Activated T-cell treated with anti-CD3 and anti-CD28 coated beads for 24 hours (primary cell): ENCODE results near the gene CATSPER3.

Experiments
- DNase-seq: peaks from one replicate; pipeline ENCODE4 v3.0.0-alpha.2; 2020; ENCODE audit warnings: low read depth

The CATSPER3 gene

DNA sequence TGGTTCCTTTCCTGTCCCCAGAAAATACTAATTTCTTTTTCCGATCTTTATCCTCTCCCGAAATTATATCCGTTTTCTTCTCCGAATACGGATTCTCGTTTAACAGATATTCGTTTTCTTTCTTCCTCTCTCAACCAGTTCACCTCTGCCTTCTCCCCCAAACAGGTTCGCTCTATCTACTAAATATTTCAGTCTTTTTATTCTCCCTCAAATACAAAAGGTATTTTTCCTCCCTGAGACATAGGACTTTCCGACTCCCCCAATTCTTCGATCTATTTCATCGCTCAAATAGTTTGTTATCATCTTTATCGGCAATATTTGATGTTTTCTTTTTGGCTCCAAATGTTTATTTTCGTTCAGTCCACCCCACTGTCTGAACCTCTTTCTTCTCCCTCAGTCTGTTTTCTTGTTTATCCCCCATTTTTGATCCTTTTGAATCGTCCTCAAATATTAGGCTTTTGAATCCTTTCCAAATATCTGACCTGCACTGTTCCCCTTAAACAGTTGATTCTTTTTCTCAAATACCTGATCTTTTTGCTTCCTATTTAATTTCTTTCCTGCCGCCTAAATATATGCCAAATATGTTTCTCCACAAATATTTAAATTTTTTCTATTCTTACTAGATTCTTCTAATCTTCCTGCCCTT, 61.9 kb downstream of the CATSPER3 start:
- no peak for DNase-seq

DNA sequence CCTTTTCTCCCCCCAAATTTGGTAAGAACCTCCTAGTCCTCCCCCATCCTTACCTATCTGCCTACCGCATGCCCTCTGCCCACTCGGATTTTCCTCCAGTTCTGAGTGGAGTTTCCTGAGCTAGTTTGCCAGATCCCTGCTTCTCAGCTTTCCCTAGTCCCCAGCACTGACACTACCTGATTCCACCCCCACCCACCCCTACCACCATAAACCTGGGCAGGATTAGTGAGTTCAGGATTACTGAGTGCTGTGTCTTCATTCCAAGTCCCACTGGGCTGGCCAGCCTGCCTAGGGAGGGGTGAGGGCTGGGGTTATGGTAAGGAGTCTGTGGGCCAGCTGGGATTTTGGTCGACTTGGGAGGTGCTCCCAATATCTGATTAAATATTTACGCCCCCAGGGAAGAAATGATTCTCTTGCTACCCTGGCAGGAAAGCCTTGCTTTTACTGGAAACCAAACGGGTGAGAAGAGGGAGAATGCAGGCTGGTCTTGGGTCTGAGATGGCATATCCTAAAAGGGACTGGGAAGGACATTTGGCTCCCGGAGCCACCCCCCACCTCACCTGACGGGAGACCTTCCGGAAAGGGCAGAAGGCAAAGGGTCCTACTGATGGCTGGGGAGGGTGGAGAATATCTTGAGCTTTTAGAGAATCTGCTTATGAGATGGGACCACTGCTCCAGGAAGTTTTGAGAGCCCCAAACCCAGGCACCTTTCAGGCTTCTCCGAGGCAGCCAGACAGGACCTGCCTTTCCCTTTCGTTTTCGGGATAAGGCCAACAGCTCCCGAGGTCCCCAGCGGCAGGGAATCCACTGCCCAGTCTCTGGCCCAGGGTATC, 62.6 kb downstream of the CATSPER3 start:
- DNase-seq = no peak

DNA sequence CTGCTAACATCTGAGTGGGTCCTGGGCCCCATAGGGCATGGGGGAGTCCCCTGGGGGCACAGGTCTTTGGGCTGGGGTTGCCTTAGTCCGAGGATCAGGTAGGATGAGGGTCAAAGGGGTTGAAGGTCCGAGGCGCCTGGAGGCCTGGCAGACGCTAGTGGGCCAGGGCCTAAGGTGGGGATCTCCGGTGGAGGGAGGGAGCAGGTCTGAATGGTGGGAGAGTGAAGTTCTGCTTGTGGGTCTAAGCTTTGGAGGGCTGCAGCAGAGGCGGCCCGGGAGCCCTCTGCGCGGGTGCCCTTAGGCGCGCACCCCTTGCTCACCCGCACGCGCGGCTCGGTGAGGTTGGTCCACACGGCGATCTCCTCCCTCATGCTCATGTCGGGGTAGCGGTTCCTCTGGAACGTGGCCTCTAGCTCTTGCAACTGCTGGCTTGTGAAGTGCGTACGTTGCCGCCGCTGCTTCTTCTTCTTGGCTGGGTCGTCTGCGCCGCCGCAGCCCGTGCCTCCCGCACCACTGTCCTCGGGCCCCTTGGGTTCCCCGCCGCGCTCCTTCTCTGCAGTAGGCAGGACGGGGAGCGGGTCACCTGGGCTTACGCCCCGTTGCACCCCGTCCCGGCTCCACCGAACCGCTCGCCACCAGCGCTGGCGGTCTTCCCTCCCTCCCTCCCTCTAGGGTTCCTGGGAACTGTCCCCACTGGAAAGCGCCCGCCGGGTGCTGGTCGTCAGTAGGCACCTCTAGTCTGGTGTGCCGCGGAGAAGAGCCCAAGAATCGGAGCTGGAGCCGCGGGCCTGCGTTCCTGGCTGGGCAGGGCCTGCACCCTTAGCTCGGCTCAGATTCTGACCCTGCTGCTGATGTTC, 63.5 kb downstream of the CATSPER3 start:
- DNase-seq = no peak

DNA sequence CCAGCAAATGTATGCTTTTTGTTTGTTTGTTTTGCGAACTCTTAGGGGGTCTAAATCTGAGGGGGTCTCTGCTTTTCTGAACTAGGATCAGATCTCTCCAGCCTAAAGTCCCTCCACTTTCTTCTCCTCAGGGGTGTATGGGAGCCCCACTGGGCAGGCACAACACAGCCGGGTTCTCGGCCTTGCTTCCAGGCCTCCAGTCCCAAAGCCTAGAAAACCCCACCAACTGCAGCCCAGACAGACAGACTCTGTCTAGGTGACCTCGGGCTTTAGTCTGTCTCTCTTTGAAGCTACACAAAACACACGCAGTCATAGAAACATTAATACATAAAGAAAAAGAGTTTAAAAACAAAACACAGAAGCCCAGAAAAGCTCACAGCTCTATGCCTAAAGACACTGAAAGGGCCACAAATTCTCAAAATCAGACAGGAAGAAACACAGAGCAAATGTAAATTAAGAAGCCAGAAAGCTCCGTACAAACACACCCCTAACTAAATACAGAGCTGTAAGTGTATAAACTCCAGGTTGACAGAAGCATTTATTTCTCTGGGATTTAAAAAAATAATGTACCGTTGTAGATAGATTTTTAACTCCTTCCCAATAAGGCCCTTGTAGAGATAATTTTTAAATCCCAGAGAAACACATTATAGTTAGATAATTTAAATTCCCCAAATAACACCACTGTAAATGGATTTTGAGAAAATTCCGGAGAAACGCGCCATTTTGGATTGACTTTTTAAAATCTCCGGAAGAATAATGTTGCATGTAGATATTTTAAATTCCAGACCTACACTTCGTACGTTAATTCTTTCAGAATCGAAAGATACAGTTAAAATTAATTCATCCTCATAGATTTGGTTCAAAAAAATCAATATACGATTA, 64.3 kb downstream of the CATSPER3 start:
- DNase-seq = no peak

DNA sequence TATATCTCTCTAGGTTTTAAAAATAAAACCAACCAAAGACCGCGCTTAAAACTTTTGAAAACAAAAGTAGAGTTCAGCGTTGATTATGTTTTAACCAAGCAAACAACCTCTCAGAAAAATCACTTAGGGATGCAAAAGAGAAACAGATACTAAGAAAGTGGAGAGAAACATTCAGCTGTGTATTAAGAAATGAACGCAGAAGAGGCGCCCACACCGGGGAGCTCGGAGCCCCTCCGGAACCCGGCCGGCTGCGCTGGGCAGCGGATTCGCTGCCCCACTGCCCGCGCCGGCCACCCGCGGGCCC, 64.9 kb downstream of the CATSPER3 start:
- no peak for DNase-seq

DNA sequence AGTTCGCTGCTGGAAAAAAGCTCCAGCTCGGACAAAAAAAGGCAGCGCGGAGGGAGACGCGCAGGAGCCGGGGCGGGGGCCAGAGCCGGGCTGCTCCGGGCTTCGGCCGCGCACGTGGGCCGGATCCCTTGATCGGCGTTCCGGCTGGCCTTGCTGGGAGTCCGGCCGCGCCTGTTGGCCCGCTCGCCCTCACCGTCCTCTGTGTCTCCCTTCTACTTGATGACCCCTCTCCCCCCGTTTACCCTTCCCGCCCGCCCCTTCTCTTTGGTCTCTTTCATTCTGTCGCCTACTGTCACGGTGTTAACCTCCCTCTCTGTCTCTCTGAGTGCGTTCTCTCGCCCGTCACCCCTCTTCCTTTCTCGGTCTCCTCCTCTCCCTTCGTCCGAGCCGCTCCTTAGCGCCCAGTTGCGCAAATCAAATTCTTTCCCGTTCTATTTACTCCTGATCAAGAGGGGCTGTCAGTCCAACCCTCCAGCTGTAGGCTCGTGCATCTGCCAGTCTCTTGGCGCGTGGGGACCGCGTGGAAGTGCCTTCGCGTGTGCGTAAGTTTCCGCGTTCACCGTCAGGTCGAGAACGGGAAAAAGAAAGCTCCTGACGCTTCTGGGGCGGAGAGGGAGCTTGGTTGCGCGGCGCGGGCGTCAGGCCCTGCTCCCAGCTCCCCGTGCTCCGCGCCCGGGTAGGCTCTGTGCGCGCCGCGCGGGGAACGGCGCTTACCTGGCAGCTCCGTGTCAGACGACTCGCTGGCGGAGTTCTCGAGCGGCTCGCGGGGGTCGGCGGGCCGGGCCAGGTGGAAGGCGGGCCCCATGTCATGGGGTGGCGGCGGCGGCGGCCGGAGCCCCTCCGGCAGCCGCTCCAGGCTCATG, 65.5 kb downstream of the CATSPER3 start:
- no peak for DNase-seq

DNA sequence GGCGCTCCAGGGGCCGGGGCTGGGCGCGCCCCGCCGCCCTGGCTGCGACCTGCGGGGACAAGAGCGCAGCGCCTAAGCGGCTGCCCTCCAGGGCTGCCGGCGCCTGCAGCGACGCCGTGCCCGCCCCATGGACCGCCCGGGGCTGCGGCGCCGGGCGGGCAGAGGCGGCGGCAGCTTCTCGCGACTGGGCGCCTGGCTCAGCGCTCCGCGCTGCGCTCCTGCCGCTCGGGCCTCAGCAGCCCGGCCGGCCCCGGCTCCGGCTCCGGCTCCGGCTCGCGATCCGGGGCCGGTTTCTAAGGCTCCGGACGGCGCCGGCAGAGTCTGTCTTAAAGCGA, 66.2 kb downstream of the CATSPER3 start, which contains the start of gene PITX1:
Gene PITX1, minus strand, starts transcription at position 328 of the 335 bp plus-strand sequence. CDS start 347 bp downstream, outside the sequence.
- no peak for DNase-seq

DNA sequence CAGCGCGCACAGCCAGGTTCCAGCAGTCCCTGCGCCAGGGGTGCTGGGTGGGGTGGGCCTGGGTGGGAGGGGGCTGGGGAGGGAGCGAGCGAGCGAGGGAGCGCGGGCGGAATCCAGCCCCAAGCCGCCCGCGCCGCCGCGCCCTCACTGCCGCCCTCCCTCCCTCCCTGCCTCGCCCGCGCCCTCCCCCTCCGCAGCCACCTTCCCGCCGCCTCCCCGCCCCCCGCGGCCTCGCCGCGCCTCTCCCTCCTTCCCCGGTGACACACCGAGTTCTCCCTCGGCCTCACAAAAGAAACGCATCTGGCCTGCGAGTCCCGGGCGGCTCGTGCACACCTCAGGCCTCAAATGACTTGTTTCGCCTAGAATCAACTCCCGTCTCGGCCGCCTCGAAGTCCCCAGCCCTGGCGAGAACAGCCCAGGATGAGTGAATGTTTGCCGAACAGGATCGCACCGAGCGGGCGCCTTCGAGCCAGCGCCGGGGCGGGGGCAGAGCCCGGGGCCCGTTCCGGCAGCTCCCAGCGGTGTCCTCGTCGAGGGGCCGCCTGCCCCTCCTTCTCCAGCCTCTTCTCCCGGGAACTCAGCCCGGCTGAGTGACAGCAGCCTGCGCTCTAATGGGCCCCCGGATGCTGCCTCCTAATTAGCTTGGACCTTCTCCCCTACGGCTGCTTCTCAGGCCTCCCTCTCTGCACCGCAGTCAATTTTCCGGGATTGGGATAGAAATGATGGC, 66.7 kb downstream of the CATSPER3 start:
- DNase-seq = no peak

DNA sequence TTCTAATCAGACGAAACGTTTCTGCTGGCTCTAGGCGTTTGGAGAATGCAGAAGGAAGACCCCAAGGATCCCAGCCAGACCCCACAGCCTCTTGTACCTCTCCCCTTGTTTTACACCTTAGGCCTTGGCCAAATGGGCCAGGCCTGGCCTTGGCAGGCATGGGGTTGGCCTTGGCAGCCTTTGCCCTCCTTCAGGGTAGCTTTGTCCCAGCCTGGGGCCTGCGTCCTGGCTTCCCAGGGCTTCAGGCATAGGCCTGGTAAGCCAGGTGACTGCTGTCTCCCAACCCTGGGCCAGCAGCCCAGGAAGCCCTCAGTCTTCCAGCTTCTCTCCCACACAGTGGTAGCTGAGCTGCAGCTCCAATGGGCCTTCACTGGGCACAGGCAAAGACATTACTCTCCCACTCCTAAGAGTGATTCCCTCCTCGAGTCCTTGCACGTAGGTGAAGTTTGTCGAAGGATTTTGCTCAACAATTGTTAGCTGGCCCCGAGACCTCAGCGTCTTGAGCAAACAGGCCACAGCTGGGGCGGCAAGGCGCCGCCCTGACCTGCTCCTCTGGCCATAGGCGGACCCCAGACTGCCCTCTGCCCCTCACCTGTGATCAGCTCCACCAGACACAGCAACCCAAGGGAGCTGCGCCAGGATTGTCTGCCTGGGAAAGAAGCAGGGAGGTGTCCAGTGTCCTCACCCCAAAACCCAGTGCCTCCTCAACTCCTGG, 67.4 kb downstream of the CATSPER3 start:
- DNase-seq = no peak

DNA sequence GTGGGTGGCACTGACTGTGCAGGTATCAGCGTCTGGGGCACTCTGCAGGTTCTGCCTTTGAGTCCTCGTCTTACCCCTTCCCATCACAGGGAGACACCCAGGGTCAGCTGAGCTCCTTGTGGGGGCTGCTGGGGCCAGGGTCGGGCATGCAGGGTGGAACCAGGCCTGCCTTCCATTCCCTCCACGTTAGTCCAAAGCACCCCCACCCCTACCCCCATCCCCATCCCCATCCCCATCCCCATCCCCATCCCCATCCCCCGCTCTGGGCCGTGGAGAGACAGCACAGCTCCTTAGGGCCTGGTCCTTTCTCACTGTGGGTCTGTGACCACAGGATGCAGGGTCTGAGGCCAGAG, 67.9 kb downstream of the CATSPER3 start:
- no peak for DNase-seq

DNA sequence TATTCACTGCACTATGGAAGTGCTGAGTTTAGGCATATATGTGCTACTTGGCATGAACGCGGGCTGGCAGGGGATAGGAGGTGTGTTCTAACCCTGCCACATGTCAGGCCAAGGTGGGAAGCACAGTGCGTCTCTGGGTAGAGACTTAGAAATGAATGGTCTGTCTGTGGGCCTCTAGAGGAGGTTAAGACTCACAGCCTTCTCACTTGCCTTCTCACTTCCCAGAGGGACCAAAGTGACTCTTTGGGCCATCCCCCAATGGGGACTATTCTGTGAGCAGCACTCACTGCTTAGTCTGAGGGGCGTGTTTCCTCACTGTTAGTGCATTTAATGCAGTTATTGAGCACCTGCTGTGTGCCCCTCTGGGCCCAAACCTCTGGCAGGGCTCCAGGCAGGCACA, 68.7 kb downstream of the CATSPER3 start:
- DNase-seq = no peak

DNA sequence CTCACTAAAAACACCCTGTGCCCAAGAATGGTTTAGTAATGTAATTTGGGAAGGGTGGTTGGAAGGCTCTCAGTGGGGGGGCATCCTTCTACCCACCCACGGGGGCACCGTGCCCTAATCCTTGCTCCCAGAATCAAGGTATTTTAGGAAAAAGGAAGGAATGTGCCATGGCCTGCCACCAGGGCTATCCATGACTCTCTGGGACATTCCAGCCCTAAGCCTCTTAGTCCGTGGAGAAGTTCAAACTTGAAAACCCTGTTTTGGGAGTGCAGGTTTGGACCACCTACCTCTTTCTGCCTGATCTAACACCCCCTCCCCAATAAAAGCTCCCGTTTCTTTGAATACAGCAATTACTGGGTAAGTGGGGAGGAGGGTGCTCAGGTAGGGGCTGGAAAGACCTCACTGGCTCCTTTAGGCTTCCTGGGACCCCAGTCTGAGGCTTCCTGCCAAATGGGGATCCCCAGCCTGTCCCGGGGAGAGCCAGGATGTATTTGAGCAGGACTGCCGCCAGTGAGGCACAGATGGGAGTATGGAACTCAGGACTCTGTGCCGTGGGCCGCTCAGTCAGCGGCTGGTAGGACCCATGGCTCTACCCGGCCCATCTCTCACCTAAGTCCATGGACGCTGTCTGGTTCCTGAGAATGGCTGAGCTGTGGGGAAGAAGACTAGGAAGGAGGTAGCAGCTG, 70.0 kb downstream of the CATSPER3 start:
- no peak for DNase-seq

DNA sequence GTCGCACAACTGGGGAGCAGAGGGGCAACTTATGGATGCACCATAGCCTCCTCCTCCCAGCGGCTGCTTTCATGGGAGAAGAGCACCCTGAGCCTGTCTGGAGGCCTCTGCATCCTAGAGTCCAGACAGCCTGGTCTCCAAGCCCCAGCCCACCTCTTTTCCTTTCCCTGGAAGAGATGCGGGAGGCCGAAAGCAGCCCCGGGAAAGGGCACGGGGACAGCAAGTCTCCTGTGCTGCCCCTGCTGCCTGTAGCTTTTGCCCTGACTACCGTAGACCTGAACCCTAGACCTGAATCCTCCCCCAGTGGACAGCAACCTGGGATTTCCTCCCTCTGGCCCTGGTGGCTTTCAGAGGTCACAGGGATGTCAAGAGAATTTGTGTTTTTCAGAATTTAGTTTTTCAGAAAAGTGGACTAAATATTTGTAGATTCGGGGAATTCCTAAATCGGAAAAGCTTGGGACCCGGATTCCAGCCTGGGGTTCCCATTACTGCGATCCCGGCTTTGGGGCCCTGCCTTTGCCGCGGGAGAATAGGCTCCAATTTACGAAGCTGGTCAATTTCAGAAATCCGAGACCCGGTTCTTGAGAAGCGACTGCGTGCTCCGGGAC, 70.6 kb downstream of the CATSPER3 start:
- DNase-seq = no peak

DNA sequence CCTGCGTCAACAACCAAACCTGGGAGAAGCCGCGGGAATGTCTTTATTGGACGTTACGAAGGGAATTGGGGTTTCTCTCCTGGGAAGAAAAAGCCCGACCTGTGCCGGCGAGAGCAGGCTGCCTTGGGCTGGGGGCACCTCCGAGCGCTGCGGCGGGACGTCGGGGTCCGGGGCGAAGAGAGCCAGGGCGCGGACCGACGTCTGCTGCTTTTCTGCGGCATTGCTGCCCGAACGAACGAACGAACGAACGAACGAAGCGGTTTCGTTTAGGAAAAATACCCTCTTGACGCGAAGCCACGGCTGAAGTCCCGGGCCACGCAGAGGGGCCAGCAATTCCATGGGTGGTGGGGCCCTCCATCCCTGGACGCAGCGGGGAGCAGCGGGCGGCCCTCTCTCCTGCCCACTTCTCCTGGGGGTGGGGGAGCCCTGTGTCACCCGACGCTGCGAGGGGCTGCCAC, 71.1 kb downstream of the CATSPER3 start:
- DNase-seq = no peak

DNA sequence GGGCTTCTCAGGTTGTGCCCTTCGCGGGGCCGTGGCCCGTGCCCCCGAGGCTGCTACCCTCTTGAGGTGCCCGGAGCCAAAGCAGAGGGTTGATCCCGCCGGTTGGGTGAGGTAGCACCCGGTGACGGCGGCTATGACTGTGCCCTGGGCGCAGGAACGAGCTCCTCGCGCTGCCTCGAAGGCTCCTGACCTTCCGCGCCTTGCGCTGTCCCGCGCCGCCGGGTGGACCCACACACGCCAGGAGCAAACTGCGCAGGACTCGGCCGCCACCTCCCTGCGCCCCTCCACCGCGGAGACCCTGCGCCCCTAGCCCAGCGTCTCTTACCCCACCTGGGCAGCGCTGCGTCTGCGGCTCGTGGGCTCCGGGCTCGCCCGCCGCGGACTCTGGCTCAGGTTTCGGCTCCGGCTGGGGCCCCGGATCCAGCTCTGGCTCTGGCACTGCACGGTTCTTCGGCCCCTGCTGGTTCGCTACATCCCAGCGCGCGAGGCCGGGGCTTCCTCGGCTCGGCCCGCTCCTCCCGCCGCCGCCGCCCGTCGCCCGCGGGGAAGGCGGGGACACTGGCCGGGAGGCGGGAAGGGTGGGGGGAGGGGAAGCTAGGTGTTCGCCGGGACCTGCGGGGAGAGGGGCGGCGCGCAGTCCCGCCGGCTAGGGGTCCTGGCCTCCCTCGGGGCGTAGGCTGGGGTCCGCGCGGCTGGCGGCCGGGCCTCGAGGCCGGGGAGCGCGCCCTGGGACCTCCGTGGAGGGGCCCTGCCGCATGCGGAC, 71.7 kb downstream of the CATSPER3 start:
- no peak for DNase-seq

DNA sequence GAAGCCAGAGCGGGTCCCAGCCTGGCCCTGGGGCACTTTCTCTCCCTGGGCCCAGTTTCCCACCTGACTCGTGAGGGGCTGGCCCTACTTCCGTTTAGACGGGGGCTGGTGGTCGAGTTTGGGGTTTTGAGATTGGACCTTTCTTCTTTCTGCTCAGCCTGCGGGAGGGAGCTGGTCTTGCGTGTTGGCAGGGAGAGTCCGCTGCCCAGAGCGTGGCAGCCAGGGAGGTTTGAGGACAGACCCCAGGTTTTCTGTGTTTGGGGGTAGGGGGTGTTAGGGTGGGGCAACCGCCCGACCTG, 72.3 kb downstream of the CATSPER3 start:
- no peak for DNase-seq

DNA sequence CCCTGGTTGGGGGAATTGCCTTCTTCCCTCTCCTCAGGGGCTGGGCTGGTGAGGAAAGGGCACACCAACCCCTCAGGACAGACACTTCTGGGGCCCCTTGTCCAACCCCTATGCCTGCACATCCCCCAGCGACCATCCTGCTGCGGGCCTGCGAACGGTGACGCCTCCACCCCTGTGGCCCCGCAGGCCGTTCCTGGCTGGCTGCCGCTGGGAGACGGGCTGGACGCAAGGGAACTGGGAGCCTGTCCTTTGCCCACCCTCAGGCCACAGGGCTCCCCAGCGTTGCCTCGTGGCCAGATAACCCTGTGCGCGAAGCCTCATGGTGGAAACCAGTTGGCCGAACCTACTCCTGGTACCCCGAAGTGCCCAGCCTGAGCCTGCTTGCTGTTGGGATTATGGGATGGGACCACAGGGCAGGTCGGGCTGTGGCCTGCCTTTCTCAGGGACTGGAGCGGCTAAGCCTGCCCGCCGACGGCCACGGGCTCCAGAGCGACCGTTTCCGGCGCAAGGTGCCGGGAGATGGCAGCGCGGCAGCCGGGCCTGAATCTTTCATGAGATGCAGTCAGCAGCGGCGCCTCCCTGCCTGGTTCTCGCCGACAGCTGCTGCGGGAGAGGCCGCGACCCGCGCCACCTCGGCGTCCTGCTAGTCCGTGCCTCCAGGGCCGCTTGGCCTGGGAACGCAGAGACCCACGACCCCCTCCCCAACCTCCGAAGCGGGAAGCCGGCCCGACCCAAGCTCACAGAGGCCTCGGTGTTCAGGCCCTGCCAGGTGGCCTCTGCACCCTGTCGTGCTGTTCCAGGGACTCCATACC, 72.8 kb downstream of the CATSPER3 start:
- DNase-seq = no peak
